Measurements from ENCODE around the gene GADL1.

The GADL1 gene

GRCh38 chr3:30890907-30891306 is 3.6 kb downstream of the GADL1 start:
- TF ChIP-seq POLR2AphosphoS5 (IDR thresholded peaks at IDR 0.05; ENCODE audit: low read depth, low read length), result no peak
- TF ChIP-seq POU2F2 (IDR thresholded peaks at IDR 0.05; ENCODE audit: low read depth, low read length), result no peak
- no peak for FAIRE-seq
- DNase-seq (ENCODE audit: insufficient read length, low spot score), result no peak

- no peak for TF ChIP-seq POU2F2 (IDR thresholded peaks at IDR 0.05; ENCODE audit: low read depth, low read length)
- TF ChIP-seq POLR2AphosphoS5 (IDR thresholded peaks at IDR 0.05; ENCODE audit: low read depth, low read length), result no peak
- no peak for TF ChIP-seq TAF1 (IDR thresholded peaks at IDR 0.05; ENCODE audit: low read depth, low read length)
- no peak for TF ChIP-seq PAX5 (IDR thresholded peaks at IDR 0.05; ENCODE audit: insufficient read depth, low read length, severe bottlenecking)
- no peak for TF ChIP-seq POLR2A (IDR thresholded peaks at IDR 0.05; ENCODE audit: low read depth, low read length)
- TF ChIP-seq SPI1 (IDR thresholded peaks at IDR 0.05; ENCODE audit: low read depth, low read length), result no peak
- DNase-seq (ENCODE audit: insufficient read length, low spot score), result no peak
- no peak for FAIRE-seq
Observed at GRCh38 chr3:30886888-30887287, 7.6 kb downstream of the GADL1 start.

- DNase-seq (ENCODE audit: insufficient read length, low spot score) (no peak), FAIRE-seq (no peak)
- TF ChIP-seq SPI1 (IDR thresholded peaks at IDR 0.05; ENCODE audit: low read depth, low read length) (no peak), PAX5 (IDR thresholded peaks at IDR 0.05; ENCODE audit: insufficient read depth, low read length, severe bottlenecking) (no peak), POLR2A (IDR thresholded peaks at IDR 0.05; ENCODE audit: low read depth, low read length) (no peak), POU2F2 (IDR thresholded peaks at IDR 0.05; ENCODE audit: low read depth, low read length) (no peak), POLR2AphosphoS5 (IDR thresholded peaks at IDR 0.05; ENCODE audit: low read depth, low read length) (no peak), TAF1 (IDR thresholded peaks at IDR 0.05; ENCODE audit: low read depth, low read length) (no peak)
Observed at GRCh38 chr3:30878862-30879261, 15.6 kb downstream of the GADL1 start.

GRCh38 chr3:30875505-30875904 is 19.0 kb downstream of the GADL1 start:
- DNase-seq (ENCODE audit: insufficient read length, low spot score) (no peak), FAIRE-seq (no peak)
- TF ChIP-seq TAF1 (IDR thresholded peaks at IDR 0.05; ENCODE audit: low read depth, low read length) (no peak), PAX5 (IDR thresholded peaks at IDR 0.05; ENCODE audit: insufficient read depth, low read length, severe bottlenecking) (no peak), POLR2AphosphoS5 (IDR thresholded peaks at IDR 0.05; ENCODE audit: low read depth, low read length) (no peak), POU2F2 (IDR thresholded peaks at IDR 0.05; ENCODE audit: low read depth, low read length) (no peak), POLR2A (IDR thresholded peaks at IDR 0.05; ENCODE audit: low read depth, low read length) (no peak)

- TF ChIP-seq POU2F2 (IDR thresholded peaks at IDR 0.05; ENCODE audit: low read depth, low read length), result no peak
- TF ChIP-seq TAF1 (IDR thresholded peaks at IDR 0.05; ENCODE audit: low read depth, low read length), result no peak
- TF ChIP-seq PAX5 (IDR thresholded peaks at IDR 0.05; ENCODE audit: insufficient read depth, low read length, severe bottlenecking), result no peak
- TF ChIP-seq POLR2A (IDR thresholded peaks at IDR 0.05; ENCODE audit: low read depth, low read length), result no peak
- TF ChIP-seq SPI1 (IDR thresholded peaks at IDR 0.05; ENCODE audit: low read depth, low read length), result no peak
- no peak for TF ChIP-seq POLR2AphosphoS5 (IDR thresholded peaks at IDR 0.05; ENCODE audit: low read depth, low read length)
- no peak for DNase-seq (ENCODE audit: insufficient read length, low spot score)
- FAIRE-seq, result no peak
Observed at GRCh38 chr3:30873671-30874070, 20.8 kb downstream of the GADL1 start.

GRCh38 chr3:30872879-30873278 is 21.6 kb downstream of the GADL1 start:
- FAIRE-seq (no peak), DNase-seq (ENCODE audit: insufficient read length, low spot score) (no peak)
- TF ChIP-seq TAF1 (IDR thresholded peaks at IDR 0.05; ENCODE audit: low read depth, low read length) (no peak), POLR2AphosphoS5 (IDR thresholded peaks at IDR 0.05; ENCODE audit: low read depth, low read length) (no peak), SPI1 (IDR thresholded peaks at IDR 0.05; ENCODE audit: low read depth, low read length) (no peak), PAX5 (IDR thresholded peaks at IDR 0.05; ENCODE audit: insufficient read depth, low read length, severe bottlenecking) (no peak), POU2F2 (IDR thresholded peaks at IDR 0.05; ENCODE audit: low read depth, low read length) (no peak), POLR2A (IDR thresholded peaks at IDR 0.05; ENCODE audit: low read depth, low read length) (no peak)

GRCh38 chr3:30871720-30872119 is 22.7 kb downstream of the GADL1 start:
- DNase-seq (ENCODE audit: insufficient read length, low spot score), result no peak
- no peak for TF ChIP-seq POU2F2 (IDR thresholded peaks at IDR 0.05; ENCODE audit: low read depth, low read length)
- no peak for TF ChIP-seq TAF1 (IDR thresholded peaks at IDR 0.05; ENCODE audit: low read depth, low read length)
- TF ChIP-seq POLR2AphosphoS5 (IDR thresholded peaks at IDR 0.05; ENCODE audit: low read depth, low read length), result no peak
- no peak for TF ChIP-seq PAX5 (IDR thresholded peaks at IDR 0.05; ENCODE audit: insufficient read depth, low read length, severe bottlenecking)
- no peak for TF ChIP-seq POLR2A (IDR thresholded peaks at IDR 0.05; ENCODE audit: low read depth, low read length)
- TF ChIP-seq SPI1 (IDR thresholded peaks at IDR 0.05; ENCODE audit: low read depth, low read length), result no peak
- FAIRE-seq, result no peak

GRCh38 chr3:30864836-30865235 is 29.6 kb downstream of the GADL1 start:
- TF ChIP-seq POLR2A (IDR thresholded peaks at IDR 0.05; ENCODE audit: low read depth, low read length) (no peak), TAF1 (IDR thresholded peaks at IDR 0.05; ENCODE audit: low read depth, low read length) (no peak), POU2F2 (IDR thresholded peaks at IDR 0.05; ENCODE audit: low read depth, low read length) (no peak), PAX5 (IDR thresholded peaks at IDR 0.05; ENCODE audit: insufficient read depth, low read length, severe bottlenecking) (no peak), SPI1 (IDR thresholded peaks at IDR 0.05; ENCODE audit: low read depth, low read length) (no peak), POLR2AphosphoS5 (IDR thresholded peaks at IDR 0.05; ENCODE audit: low read depth, low read length) (no peak)
- no peak for FAIRE-seq
- no peak for DNase-seq (ENCODE audit: insufficient read length, low spot score)

GRCh38 chr3:30864132-30864531 is 30.3 kb downstream of the GADL1 start:
- no peak for DNase-seq (ENCODE audit: insufficient read length, low spot score)
- TF ChIP-seq PAX5 (IDR thresholded peaks at IDR 0.05; ENCODE audit: insufficient read depth, low read length, severe bottlenecking) (no peak), POLR2AphosphoS5 (IDR thresholded peaks at IDR 0.05; ENCODE audit: low read depth, low read length) (no peak), SPI1 (IDR thresholded peaks at IDR 0.05; ENCODE audit: low read depth, low read length) (no peak), POLR2A (IDR thresholded peaks at IDR 0.05; ENCODE audit: low read depth, low read length) (no peak), TAF1 (IDR thresholded peaks at IDR 0.05; ENCODE audit: low read depth, low read length) (no peak), POU2F2 (IDR thresholded peaks at IDR 0.05; ENCODE audit: low read depth, low read length) (no peak)
- FAIRE-seq, result no peak

- FAIRE-seq, result no peak
- TF ChIP-seq POLR2A (IDR thresholded peaks at IDR 0.05; ENCODE audit: low read depth, low read length) (no peak), SPI1 (IDR thresholded peaks at IDR 0.05; ENCODE audit: low read depth, low read length) (no peak), POU2F2 (IDR thresholded peaks at IDR 0.05; ENCODE audit: low read depth, low read length) (no peak), PAX5 (IDR thresholded peaks at IDR 0.05; ENCODE audit: insufficient read depth, low read length, severe bottlenecking) (no peak), TAF1 (IDR thresholded peaks at IDR 0.05; ENCODE audit: low read depth, low read length) (no peak), POLR2AphosphoS5 (IDR thresholded peaks at IDR 0.05; ENCODE audit: low read depth, low read length) (no peak)
- DNase-seq (ENCODE audit: insufficient read length, low spot score), result no peak
Observed at GRCh38 chr3:30862004-30862403, 32.5 kb downstream of the GADL1 start.

All from GM12891 (cell line).